Measurements from ENCODE around the gene SNX22. TPM values are rescaled to one million over a fixed set of nuclear protein-coding genes. Genes with fewer than 3 reads are reported as not detected.
A peak's percentile ranks its signal among the peaks of the same experiment; 100 is the strongest.

The SNX22 gene
- polyA plus RNA-seq, 5 donors, result 1.9 to 3.1 (median 2.8) TPM

GRCh38 chr15:64155802-64156651 is 4.5 kb downstream of the SNX22 start:
- no peak for DNase-seq

- DNase-seq, result no peak
Measured at GRCh38 chr15:64156652-64157331, 5.3 kb downstream of the SNX22 start.

GRCh38 chr15:64157599-64158125 is 6.1 kb downstream of the SNX22 start:
- DNase-seq, result no peak

- DNase-seq, result no peak
Measured at GRCh38 chr15:64158363-64159134, 7.0 kb downstream of the SNX22 start.

- DNase-seq, result no peak
Measured at GRCh38 chr15:64161688-64162477, 10.4 kb downstream of the SNX22 start.

- DNase-seq, result no peak
Measured at GRCh38 chr15:64162478-64162868, 10.9 kb downstream of the SNX22 start.

GRCh38 chr15:64162869-64163658 is 11.5 kb downstream of the SNX22 start, which contains the start of gene PPIB:
Gene PPIB (minus strand): TSS chr15:64163022. CDS start chr15:64162986, 36 bp downstream.
- DNase-seq, result peak; percentile 97 to 98

- no peak for DNase-seq
Measured at GRCh38 chr15:64163659-64164362, 12.3 kb downstream of the SNX22 start.

- DNase-seq, result no peak
Measured at GRCh38 chr15:64164436-64164835, 12.9 kb downstream of the SNX22 start.

- no peak for DNase-seq
Measured at GRCh38 chr15:64166102-64166890, 14.8 kb downstream of the SNX22 start.

- no peak for DNase-seq
Measured at GRCh38 chr15:64180235-64180824, 28.8 kb downstream of the SNX22 start.

GRCh38 chr15:64182859-64183370 is 31.4 kb downstream of the SNX22 start:
- DNase-seq, result no peak

GRCh38 chr15:64185146-64185911 is 33.8 kb downstream of the SNX22 start:
- DNase-seq, result no peak

GRCh38 chr15:64187396-64188191 is 36.1 kb downstream of the SNX22 start:
- DNase-seq, result no peak

- no peak for DNase-seq
Measured at GRCh38 chr15:64191971-64192830, 40.7 kb downstream of the SNX22 start.

Data from right lung (tissue), 5 donors.